Smooth muscle cell (in vitro differentiated cells): ENCODE results near the gene RPE. TPM values are rescaled to one million over a fixed set of nuclear protein-coding genes. Genes with fewer than 3 reads are reported as not detected.

Experiments used
- DNase-seq: peaks from one replicate; lab custom pipeline; 2025; ENCODE audit not compliant: unreplicated experiment; lab: John Stamatoyannopoulos, UW
- H2AFZ ChIP-seq: fragments of 200-600 bp; sonication (generic); 2 replicates; pipeline ENCODE4 v1.6.0; 2016; ENCODE audit warnings: antibody characterized with exemption, low read depth, mild to moderate bottlenecking
- H3F3A ChIP-seq: fragments of 200-600 bp; sonication (generic); 2 replicates; pipeline ENCODE4 v1.6.0; 2017; ENCODE audit warnings: antibody characterized with exemption, low read depth
- H3K27ac ChIP-seq: fragments of 200-600 bp; sonication (generic); 2 replicates; pipeline ENCODE4 v1.5.1; 2016; ENCODE audit warnings: low read depth, mild to moderate bottlenecking
- H3K27me3 ChIP-seq: fragments of 200-600 bp; sonication (generic); 2 replicates; pipeline ENCODE4 v1.6.1; 2016; ENCODE audit warnings: low read depth, mild to moderate bottlenecking
- H3K36me3 ChIP-seq: fragments of 200-600 bp; sonication (generic); 2 replicates; pipeline ENCODE4 v1.5.1; 2016; ENCODE audit warnings: low read depth
- H3K4me1 ChIP-seq: fragments of 200-600 bp; sonication (generic); 2 replicates; pipeline ENCODE4 v1.5.1; 2016; ENCODE audit warnings: low read depth
- H3K4me2 ChIP-seq: fragments of 200-600 bp; sonication (generic); 2 replicates; pipeline ENCODE4 v1.6.0; 2016; ENCODE audit warnings: mild to moderate bottlenecking
- H3K4me3 ChIP-seq: fragments of 200-600 bp; sonication (generic); 2 replicates; pipeline ENCODE4 v1.5.1; 2016; ENCODE audit warnings: mild to moderate bottlenecking
- H3K79me2 ChIP-seq: fragments of 200-600 bp; sonication (generic); 2 replicates; pipeline ENCODE4 v1.6.0; 2016; ENCODE audit warnings: low read depth, mild to moderate bottlenecking
- H3K9ac ChIP-seq: fragments of 200-600 bp; sonication (generic); 2 replicates; pipeline ENCODE4 v1.6.0; 2016; ENCODE audit warnings: low read depth
- H3K9me3 ChIP-seq: fragments of 200-600 bp; sonication (generic); replicated peaks from 2 replicates; pipeline ENCODE4 v1.5.1; 2016; ENCODE audit warnings: low read depth
- H4K20me1 ChIP-seq: fragments of 200-600 bp; sonication (generic); 2 replicates; pipeline ENCODE4 v1.6.0; 2016; ENCODE audit warnings: low read depth
- CTCF ChIP-seq: fragments of 200-600 bp; sonication (generic); IDR thresholded peaks from 2 replicates; pipeline ENCODE4 v1.5.1; 2017; ENCODE audit warnings: borderline replicate concordance, mild to moderate bottlenecking, antibody characterized with exemption; ENCODE audit not compliant: insufficient read depth, poor library complexity, severe bottlenecking
- WGBS: methylation state at CpG from one replicate; pipeline ENCODE4 v1.1.7; 2016; ENCODE audit warnings: low lambda C conversion rate; 5-methylcytosine and 5-hydroxymethylcytosine counted together
- polyA plus RNA-seq: library from polyadenylated mRNA; unstranded; fragments of >200 nt; fragmentation: Nextera tagmentation; extraction: Ambion mirVana; gene quantifications from 2 replicates; pipeline ENCODE4 v1.2.1, GENCODE V29; 2016
- total RNA-seq: library from RNA; depleted of rRNA; stranded (reverse); fragments of >200 nt; gene quantifications from 2 replicates; pipeline ENCODE4 v1.2.3, GENCODE V29; 2014

The RPE gene
- total and polyA plus RNA-seq, 2 experiments from 2014 or later, result 25.1 to 64.3 TPM

- no peak for DNase-seq
- 51% methylated on average over 2 of the region's 2 CpGs for WGBS
- H3K9ac ChIP-seq, result peak overlapping the region; percentile 66
- peaks cover 10% of the 10 kb centered on the region for H3K4me1 ChIP-seq
- no peaks in the 10 kb centered on the region for H3K9me3 ChIP-seq
- H3K27me3 ChIP-seq, result no peaks in the 10 kb centered on the region
- no peak for TF ChIP-seq CTCF
- no peak overlapping the region for H3K27ac ChIP-seq
- no peaks in the 10 kb centered on the region for H3K36me3 ChIP-seq
- H4K20me1 ChIP-seq, result peaks cover 48% of the 10 kb centered on the region
- H3K4me2 ChIP-seq, result peak overlapping the region; percentile 90
- H2AFZ ChIP-seq, result peak overlapping the region; percentile 88
- H3K79me2 ChIP-seq, result peaks cover 57% of the 10 kb centered on the region
- H3K4me3 ChIP-seq, result peak overlapping the region; percentile 79
- H3F3A ChIP-seq, result no peaks in the 10 kb centered on the region
Observed at GRCh38 chr2:210003359-210003758, 921 bp downstream of the RPE start.

- Histone ChIP-seq H3F3A (no peaks in the 10 kb centered on the region), H3K4me2 (no peak overlapping the region), H3K36me3 (no peaks in the 10 kb centered on the region), H3K79me2 (peaks cover 72% of the 10 kb centered on the region), H3K4me1 (peaks cover 10% of the 10 kb centered on the region), H4K20me1 (peaks cover 63% of the 10 kb centered on the region), H2AFZ (no peak overlapping the region), H3K27ac (no peak overlapping the region), H3K4me3 (no peak overlapping the region), H3K27me3 (no peaks in the 10 kb centered on the region), H3K9ac (peak overlapping the region; percentile 30), H3K9me3 (no peaks in the 10 kb centered on the region)
- TF ChIP-seq CTCF, result no peak
- 88% methylated on average over 2 of the region's 2 CpGs for WGBS
- DNase-seq, result no peak
Observed at GRCh38 chr2:210004881-210005280, 2.4 kb downstream of the RPE start.

- H3K4me1 ChIP-seq, result peaks cover 10% of the 10 kb centered on the region
- WGBS, result 83% methylated on average over 2 of the region's 2 CpGs
- peaks cover 81% of the 10 kb centered on the region for H4K20me1 ChIP-seq
- H3K27me3 ChIP-seq, result no peaks in the 10 kb centered on the region
- H3K4me3 ChIP-seq, result no peak overlapping the region
- H3K79me2 ChIP-seq, result peaks cover 95% of the 10 kb centered on the region
- no peak overlapping the region for H2AFZ ChIP-seq
- no peak for DNase-seq
- H3K27ac ChIP-seq, result no peak overlapping the region
- no peak overlapping the region for H3K4me2 ChIP-seq
- no peak overlapping the region for H3K9ac ChIP-seq
- no peaks in the 10 kb centered on the region for H3K9me3 ChIP-seq
- H3F3A ChIP-seq, result no peaks in the 10 kb centered on the region
- no peak for TF ChIP-seq CTCF
- H3K36me3 ChIP-seq, result peaks cover 4% of the 10 kb centered on the region
Observed at GRCh38 chr2:210007895-210008294, 5.5 kb downstream of the RPE start.

- Histone ChIP-seq H3K4me1 (peaks cover under 1% of the 10 kb centered on the region), H4K20me1 (peaks cover 80% of the 10 kb centered on the region), H3F3A (no peaks in the 10 kb centered on the region), H3K9ac (no peak overlapping the region), H3K4me3 (no peak overlapping the region), H3K4me2 (no peak overlapping the region), H3K36me3 (peaks cover 4% of the 10 kb centered on the region), H3K27me3 (no peaks in the 10 kb centered on the region), H3K27ac (no peak overlapping the region), H2AFZ (no peak overlapping the region), H3K9me3 (no peaks in the 10 kb centered on the region), H3K79me2 (peaks cover 82% of the 10 kb centered on the region)
- WGBS, result 75% methylated on average over 6 of the region's 6 CpGs
- no peak for TF ChIP-seq CTCF
- DNase-seq, result no peak
Observed at GRCh38 chr2:210009126-210009525, 6.7 kb downstream of the RPE start.
